GM18502 (cell line): ENCODE data around the gene HRH1.
"Not testable (repeated sequence)": the region's sequence is repeated elsewhere in the genome, so short reads cannot be mapped to it uniquely, and the experiment has no call there.

Experiments
- ATAC-seq: cut with Tn5 transposase; IDR thresholded peaks from one replicate; pipeline ENCODE4 v1.9.1; 2021; ENCODE audit warnings: mild to moderate bottlenecking; ENCODE audit not compliant: unreplicated experiment, poor library complexity

The HRH1 gene

DNA sequence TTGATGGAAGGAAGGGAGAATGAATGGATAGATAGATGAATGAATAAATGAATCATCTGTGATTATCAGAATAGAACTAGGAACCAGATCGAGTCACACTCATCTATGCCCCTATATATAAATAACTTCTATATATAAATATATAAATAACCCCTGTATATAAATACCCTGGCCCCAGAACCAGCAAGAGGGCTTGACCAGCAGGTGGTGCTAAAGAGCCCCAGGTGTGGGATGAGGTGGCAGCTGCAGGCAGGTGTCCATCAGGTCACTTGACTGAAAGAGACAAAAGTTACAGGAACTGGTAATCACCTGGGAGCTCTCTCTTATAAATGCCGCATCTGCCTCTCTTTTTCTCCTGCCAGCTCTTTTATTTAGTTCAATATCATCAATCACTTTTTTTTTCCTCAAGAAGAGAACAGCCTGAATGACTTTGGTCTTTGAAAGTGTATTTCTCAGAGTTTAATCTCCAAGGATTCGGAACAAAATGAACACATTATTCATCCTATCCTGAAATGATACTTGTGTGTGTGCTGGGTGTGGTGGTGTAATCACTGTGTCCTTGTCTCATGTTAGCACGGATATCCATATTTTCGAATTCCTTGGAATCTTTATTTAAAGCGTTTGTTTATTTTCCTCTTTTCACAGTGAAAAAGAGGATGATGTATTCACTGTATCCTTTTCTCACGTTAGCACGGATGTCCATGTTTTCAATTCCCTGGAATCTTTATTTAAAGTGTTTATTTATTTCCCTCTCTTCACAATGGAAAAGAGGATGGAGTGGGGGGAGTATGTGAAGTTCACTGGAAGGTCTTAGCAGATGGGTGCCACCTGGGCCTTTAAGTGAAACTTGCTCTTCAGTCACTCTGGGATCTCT is 82.5 kb downstream of the HRH1 start:
- ATAC-seq = peak; percentile 57

DNA sequence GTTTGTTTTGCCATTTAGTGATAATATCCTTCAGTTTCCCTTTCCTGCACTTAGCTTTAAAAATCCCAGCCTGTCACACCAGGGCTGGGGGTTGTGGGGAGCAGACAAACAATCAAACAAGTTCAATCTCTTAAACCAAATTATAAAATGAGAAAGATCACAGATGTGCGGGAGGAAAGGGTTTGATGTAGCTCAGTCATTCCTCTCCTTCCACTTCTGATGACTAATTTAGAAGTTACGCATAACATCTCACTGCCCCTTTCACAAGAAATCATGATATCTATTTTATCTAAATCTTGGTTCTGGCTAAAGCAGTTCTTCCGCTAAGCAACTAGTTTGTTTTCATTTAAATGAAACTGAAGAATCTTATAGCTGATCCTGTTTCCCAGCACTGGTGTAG is 83.8 kb downstream of the HRH1 start:
- no peak for ATAC-seq

DNA sequence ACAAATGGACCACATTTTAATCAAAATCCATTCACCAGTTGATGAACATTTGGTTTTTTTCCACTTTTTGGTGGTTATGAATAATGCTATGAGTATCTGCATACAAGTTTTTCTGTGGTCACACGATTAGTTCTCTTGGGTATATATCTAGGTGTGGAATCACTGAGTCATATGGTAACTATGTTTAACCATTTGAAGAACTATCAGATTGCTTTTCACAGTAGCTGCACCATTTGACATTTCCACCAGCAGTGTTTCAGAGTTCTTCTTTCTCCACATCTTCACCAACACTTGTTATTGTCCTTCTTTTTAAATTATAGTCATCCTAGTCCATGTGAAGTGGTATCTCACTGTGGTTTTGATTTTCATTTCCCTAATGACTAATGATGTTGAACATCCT is 84.6 kb downstream of the HRH1 start:
- no peak for ATAC-seq

- ATAC-seq = no peak
Measured at GRCh38 chr3:11239796-11240195, 85.5 kb downstream of the HRH1 start.

GRCh38 chr3:11240496-11240895 is 86.2 kb downstream of the HRH1 start:
- no peak for ATAC-seq

- ATAC-seq = no peak
Measured at GRCh38 chr3:11244121-11244677, 89.9 kb downstream of the HRH1 start.

GRCh38 chr3:11245276-11245675 is 91.0 kb downstream of the HRH1 start:
- no peak for ATAC-seq

GRCh38 chr3:11245827-11246662 is 91.8 kb downstream of the HRH1 start:
- ATAC-seq = no peak

DNA sequence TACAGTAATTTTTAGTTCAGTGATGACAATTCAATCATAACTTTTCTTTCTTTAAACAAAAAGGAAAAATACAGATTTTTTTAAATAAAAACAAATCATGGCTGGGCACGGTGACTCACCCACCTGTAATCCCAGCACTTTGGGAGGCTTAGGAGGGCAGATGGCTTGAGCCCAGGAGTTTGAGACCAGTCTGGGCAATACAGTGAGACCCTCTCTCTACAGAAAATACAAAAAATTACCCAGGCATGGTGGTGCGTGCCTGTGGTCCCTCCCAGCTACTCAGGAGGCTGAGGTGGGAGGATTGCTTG is 92.3 kb downstream of the HRH1 start:
- no peak for ATAC-seq

DNA sequence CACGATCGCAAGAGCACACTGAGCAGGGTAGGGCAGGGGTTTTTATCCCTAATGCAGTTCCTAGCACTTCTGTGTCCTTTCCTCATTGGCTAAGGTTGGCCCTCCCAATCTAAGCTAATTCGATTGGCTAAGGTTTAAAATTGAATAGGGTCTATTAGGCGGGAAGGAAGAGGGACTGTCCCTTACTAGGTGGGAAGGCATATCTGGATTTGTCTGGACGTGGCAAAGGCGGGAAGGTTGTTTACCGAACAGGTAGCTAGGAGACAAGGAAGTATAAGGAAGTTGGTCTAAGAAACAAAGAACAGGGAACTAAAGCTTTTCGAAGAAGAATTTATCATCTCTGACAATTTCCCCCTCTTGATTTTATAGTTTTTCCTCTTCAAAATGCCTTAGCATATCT is 93.1 kb downstream of the HRH1 start:
- ATAC-seq = no peak

GRCh38 chr3:11248596-11248995 is 94.3 kb downstream of the HRH1 start:
- no peak for ATAC-seq

GRCh38 chr3:11250902-11251806 is 96.9 kb downstream of the HRH1 start:
- no peak for ATAC-seq

GRCh38 chr3:11251807-11252176 is 97.5 kb downstream of the HRH1 start:
- no peak for ATAC-seq

GRCh38 chr3:11254876-11255275 is 100.6 kb downstream of the HRH1 start:
- ATAC-seq = no peak

DNA sequence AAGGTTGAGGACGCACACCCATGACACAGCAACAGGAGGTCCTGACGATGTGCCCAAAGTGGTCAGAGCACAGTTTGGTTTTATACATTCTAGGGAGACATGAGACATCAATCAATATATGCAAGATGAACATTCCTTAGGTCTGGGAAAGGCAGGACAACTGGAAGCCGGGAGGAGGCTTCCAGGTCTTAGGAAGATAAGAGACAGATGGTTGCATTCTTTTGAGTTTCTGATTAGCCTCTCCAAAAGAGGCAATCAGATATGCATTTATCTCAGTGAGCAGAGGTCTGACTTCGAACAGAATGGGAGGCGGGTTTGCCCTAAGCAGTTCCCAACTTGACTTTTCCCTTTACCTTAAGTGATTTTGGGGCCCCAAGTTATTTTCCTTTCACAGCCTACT is 101.2 kb downstream of the HRH1 start:
- ATAC-seq = not testable (repeated sequence)

DNA sequence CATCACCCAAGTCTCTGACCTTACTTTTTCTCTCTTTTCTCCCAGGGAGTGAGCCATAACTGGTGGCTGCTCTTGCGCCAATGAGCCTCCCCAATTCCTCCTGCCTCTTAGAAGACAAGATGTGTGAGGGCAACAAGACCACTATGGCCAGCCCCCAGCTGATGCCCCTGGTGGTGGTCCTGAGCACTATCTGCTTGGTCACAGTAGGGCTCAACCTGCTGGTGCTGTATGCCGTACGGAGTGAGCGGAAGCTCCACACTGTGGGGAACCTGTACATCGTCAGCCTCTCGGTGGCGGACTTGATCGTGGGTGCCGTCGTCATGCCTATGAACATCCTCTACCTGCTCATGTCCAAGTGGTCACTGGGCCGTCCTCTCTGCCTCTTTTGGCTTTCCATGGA is 104.7 kb downstream of the HRH1 start:
- no peak for ATAC-seq

- no peak for ATAC-seq
Measured at GRCh38 chr3:11260460-11260859, 106.2 kb downstream of the HRH1 start.

DNA sequence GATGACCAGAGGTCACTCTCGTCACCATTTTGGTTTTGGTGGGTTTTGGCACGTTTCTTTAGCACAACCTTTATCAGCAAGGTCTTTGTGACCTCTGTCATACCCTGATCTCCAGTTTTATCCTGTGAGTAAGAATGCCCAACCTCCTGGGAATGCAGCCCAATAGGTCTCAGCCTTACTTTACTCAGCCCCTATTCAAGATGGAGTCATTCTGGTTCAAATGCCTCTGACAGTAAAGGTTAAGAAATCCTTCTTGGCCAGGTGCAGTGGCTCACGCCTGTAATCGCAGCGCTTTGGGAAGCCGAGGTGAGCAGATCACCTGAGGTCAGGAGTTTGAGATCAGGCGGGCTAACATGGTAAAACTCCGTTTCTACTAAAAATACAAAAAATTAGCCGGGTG is 114.7 kb downstream of the HRH1 start:
- ATAC-seq = no peak

DNA sequence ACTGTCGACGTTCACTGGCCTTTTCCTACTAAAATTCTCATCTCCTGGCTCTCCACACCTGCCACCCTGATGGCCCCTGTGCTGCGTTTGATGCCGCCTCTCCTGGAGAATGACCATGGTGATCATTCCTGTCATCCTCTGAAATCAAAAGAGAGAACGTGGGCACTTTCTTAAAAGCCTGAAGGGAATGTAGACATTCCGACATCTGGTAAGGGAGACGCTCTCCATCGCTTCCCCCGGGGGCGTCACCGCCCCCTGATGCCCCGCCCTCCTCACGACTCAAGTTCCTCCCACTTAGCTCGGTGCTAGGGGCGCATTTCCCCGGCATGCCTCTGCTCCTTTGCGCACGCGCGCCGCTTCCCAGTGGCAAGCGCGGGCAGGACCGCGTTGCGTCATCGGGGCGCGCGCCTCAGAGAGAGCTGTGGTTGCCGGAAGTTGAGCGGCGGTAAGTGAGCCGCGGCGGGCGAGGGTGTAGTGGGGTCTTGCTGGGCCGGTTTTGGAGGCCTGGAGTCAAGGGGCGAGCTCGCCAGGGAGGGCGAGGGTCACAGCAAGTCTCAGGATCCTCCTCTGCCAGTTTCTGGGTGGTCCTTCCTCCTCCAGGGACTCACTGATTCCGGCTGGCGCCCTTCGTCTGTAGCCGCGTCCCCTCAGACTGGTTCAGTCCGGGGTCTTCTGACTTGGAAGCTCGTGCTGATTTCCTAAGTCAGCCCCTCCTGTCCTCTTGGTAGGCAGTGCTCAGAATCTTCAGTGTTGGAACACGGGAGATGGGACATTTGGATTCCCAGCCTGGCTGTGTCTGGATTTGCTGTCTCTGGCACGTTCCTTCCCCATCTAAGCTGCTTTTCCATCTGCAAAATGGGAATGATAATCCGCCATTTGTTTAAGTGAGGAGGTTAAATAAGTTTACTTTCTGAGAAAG is 118.0 kb downstream of the HRH1 start, which contains the start of gene ATG7:
Gene ATG7, plus strand, starts transcription at position 412 of the 919 bp plus-strand sequence. CDS start 26,299 bp downstream, outside the sequence.
- peak; percentile 97 for ATAC-seq
